H1 (cell line): ENCODE measurements around the gene PPIP5K1. TPM values are rescaled to one million over a fixed set of nuclear protein-coding genes. Genes with fewer than 3 reads are reported as not detected.

ENCODE experiments used
- HDAC2 ChIP-seq, 2 experiments: fragments of 300-600 bp in 1 of 2; sonication (generic) in 1 of 2; IDR thresholded peaks; 2 replicates each; pipeline ENCODE4 v1.6.1; 2011 to 2012; ENCODE audit warnings: low read depth in 2 of 2, low read length in 2 of 2, mild to moderate bottlenecking in 2 of 2, moderate library complexity in 2 of 2, borderline replicate concordance in 1 of 2, inconsistent platforms in 1 of 2
- KDM4A ChIP-seq: IDR thresholded peaks from one replicate; pipeline ENCODE4 v1.7.1; 2012; ENCODE audit warnings: low read depth, mild to moderate bottlenecking, moderate library complexity, low read length, inconsistent platforms; ENCODE audit not compliant: severe bottlenecking
- MAFK ChIP-seq: IDR thresholded peaks from 2 replicates; pipeline ENCODE4 v1.6.1; 2012; ENCODE audit warnings: low read depth, mild to moderate bottlenecking, improper control_type of control experiment, low read length
- RXRA ChIP-seq: IDR thresholded peaks from 2 replicates; pipeline ENCODE4 v1.6.1; 2011; ENCODE audit warnings: low read depth, mild to moderate bottlenecking, low read length, moderate library complexity; ENCODE audit not compliant: insufficient read depth
- polyA plus RNA-seq, 7 experiments: library from polyadenylated mRNA; depleted of rRNA in 3 of 7; stranded (reverse) in 5 of 7; unstranded in 2 of 7; fragments of >200 nt in 5 of 7; fragments of 200-250 nt in 2 of 7; gene quantifications; 1 replicate in 5 of 7; 2 replicates in 1 of 7; 4 replicates in 1 of 7; pipeline versions ENCODE4 v1.2.1 to v1.2.3, GENCODE V29; 2011 to 2013; ENCODE audit warnings: missing spikeins in 2 of 7, mixed read lengths in 2 of 7
- total RNA-seq: library from RNA; stranded (reverse); fragmentation: NEBNext Ultra II Directional; extraction: Animal tissue kit (Norgen Biotek cat#: 25700); gene quantifications from 2 replicates; pipeline ENCODE4 v1.2.1, GENCODE V29; 2021
- TF ChIP-seq, protein P1 (sequence below): fragments of 300-600 bp; sonication (generic); IDR thresholded peaks from 2 replicates; pipeline ENCODE4 v1.7.1; 2012; ENCODE audit warnings: low read length, moderate library complexity, mild to moderate bottlenecking, inconsistent platforms; ENCODE audit not compliant: insufficient replicate concordance
- TF ChIP-seq, protein P2 (sequence below), 3 experiments: IDR thresholded peaks; 1 replicate in 2 of 3; 2 replicates in 1 of 3; pipeline versions ENCODE4 v1.5.1 to v1.6.1; 2011; ENCODE audit warnings: low read length in 3 of 3, mild to moderate bottlenecking in 3 of 3, inconsistent platforms in 2 of 3, low read depth in 1 of 3, moderate library complexity in 1 of 3; ENCODE audit not compliant: insufficient read depth in 1 of 3; ENCODE audit errors: control extremely low read depth in 1 of 3

The PPIP5K1 gene
- total and polyA plus RNA-seq, 2 of the 8 experiments (the other 6 are each of a cell fraction or from before 2014, with no cell fraction given): 18.8 to 22.7 TPM

DNA sequence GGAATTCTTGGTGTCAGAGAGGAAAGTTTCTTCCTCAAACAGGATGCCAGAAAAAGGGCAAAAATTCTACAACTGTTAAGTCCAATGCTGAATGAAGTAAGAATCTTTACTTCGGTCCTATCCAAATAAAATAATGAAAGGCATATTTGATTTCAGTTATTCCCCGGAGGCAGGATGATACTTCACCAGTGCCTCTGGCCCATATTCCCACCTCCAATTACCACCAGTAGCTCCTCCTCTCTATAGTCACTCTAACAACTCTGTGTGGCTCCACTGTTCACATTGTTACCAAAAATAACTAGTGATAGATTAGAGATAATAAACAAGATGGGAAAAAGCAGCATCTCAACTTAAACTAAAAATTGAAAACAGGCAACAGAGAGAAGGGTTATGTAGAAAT lies 51.9 kb downstream of the PPIP5K1 start (continued):
- TF ChIP-seq, protein P1, sequence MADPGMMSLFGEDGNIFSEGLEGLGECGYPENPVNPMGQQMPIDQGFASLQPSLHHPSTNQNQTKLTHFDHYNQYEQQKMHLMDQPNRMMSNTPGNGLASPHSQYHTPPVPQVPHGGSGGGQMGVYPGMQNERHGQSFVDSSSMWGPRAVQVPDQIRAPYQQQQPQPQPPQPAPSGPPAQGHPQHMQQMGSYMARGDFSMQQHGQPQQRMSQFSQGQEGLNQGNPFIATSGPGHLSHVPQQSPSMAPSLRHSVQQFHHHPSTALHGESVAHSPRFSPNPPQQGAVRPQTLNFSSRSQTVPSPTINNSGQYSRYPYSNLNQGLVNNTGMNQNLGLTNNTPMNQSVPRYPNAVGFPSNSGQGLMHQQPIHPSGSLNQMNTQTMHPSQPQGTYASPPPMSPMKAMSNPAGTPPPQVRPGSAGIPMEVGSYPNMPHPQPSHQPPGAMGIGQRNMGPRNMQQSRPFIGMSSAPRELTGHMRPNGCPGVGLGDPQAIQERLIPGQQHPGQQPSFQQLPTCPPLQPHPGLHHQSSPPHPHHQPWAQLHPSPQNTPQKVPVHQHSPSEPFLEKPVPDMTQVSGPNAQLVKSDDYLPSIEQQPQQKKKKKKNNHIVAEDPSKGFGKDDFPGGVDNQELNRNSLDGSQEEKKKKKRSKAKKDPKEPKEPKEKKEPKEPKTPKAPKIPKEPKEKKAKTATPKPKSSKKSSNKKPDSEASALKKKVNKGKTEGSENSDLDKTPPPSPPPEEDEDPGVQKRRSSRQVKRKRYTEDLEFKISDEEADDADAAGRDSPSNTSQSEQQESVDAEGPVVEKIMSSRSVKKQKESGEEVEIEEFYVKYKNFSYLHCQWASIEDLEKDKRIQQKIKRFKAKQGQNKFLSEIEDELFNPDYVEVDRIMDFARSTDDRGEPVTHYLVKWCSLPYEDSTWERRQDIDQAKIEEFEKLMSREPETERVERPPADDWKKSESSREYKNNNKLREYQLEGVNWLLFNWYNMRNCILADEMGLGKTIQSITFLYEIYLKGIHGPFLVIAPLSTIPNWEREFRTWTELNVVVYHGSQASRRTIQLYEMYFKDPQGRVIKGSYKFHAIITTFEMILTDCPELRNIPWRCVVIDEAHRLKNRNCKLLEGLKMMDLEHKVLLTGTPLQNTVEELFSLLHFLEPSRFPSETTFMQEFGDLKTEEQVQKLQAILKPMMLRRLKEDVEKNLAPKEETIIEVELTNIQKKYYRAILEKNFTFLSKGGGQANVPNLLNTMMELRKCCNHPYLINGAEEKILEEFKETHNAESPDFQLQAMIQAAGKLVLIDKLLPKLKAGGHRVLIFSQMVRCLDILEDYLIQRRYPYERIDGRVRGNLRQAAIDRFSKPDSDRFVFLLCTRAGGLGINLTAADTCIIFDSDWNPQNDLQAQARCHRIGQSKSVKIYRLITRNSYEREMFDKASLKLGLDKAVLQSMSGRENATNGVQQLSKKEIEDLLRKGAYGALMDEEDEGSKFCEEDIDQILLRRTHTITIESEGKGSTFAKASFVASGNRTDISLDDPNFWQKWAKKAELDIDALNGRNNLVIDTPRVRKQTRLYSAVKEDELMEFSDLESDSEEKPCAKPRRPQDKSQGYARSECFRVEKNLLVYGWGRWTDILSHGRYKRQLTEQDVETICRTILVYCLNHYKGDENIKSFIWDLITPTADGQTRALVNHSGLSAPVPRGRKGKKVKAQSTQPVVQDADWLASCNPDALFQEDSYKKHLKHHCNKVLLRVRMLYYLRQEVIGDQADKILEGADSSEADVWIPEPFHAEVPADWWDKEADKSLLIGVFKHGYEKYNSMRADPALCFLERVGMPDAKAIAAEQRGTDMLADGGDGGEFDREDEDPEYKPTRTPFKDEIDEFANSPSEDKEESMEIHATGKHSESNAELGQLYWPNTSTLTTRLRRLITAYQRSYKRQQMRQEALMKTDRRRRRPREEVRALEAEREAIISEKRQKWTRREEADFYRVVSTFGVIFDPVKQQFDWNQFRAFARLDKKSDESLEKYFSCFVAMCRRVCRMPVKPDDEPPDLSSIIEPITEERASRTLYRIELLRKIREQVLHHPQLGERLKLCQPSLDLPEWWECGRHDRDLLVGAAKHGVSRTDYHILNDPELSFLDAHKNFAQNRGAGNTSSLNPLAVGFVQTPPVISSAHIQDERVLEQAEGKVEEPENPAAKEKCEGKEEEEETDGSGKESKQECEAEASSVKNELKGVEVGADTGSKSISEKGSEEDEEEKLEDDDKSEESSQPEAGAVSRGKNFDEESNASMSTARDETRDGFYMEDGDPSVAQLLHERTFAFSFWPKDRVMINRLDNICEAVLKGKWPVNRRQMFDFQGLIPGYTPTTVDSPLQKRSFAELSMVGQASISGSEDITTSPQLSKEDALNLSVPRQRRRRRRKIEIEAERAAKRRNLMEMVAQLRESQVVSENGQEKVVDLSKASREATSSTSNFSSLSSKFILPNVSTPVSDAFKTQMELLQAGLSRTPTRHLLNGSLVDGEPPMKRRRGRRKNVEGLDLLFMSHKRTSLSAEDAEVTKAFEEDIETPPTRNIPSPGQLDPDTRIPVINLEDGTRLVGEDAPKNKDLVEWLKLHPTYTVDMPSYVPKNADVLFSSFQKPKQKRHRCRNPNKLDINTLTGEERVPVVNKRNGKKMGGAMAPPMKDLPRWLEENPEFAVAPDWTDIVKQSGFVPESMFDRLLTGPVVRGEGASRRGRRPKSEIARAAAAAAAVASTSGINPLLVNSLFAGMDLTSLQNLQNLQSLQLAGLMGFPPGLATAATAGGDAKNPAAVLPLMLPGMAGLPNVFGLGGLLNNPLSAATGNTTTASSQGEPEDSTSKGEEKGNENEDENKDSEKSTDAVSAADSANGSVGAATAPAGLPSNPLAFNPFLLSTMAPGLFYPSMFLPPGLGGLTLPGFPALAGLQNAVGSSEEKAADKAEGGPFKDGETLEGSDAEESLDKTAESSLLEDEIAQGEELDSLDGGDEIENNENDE: no peak
- TF ChIP-seq, protein P2, sequence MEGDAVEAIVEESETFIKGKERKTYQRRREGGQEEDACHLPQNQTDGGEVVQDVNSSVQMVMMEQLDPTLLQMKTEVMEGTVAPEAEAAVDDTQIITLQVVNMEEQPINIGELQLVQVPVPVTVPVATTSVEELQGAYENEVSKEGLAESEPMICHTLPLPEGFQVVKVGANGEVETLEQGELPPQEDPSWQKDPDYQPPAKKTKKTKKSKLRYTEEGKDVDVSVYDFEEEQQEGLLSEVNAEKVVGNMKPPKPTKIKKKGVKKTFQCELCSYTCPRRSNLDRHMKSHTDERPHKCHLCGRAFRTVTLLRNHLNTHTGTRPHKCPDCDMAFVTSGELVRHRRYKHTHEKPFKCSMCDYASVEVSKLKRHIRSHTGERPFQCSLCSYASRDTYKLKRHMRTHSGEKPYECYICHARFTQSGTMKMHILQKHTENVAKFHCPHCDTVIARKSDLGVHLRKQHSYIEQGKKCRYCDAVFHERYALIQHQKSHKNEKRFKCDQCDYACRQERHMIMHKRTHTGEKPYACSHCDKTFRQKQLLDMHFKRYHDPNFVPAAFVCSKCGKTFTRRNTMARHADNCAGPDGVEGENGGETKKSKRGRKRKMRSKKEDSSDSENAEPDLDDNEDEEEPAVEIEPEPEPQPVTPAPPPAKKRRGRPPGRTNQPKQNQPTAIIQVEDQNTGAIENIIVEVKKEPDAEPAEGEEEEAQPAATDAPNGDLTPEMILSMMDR (IDR thresholded peaks at IDR 0.05; ENCODE audit: control extremely low read depth in 1 of 3, insufficient read depth in 1 of 3, low read depth in 1 of 3, low read length in 3 of 3): no peak
- TF ChIP-seq RXRA (no peak), HDAC2 (IDR thresholded peaks at IDR 0.05; ENCODE audit: borderline replicate concordance in 1 of 2, low read depth in 2 of 2, low read length in 2 of 2) (no peak), MAFK (no peak), KDM4A (no peak)
- TF ChIP-seq, all 59 proteins: peak for 0
